K562 (cell line): ENCODE data around the gene TAOK2. TPM values are rescaled to one million over a fixed set of nuclear protein-coding genes. Genes with fewer than 3 reads are reported as not detected.

Experiments used
- ATAC-seq: fragments of 200-7000 bp; cut with Tn5 transposase; 3 replicates; pipeline ENCODE4 v1.9.1; 2020; ENCODE audit warnings: moderate library complexity
- BruUV-seq: library from RNA; stranded (reverse); fragments of 400-500 nt; replicated peaks from 2 replicates; lab custom pipeline; 2021; lab: Mats Ljungman, UMichigan
- CTCF ChIA-PET: fragments of 300-600 bp; formaldehyde crosslinking; extraction: SDS; loops from one replicate; lab custom pipeline; 2021; ENCODE audit warnings: low intra/inter-chr PET ratio; lab: Yijun Ruan, JAX
- POLR2A ChIA-PET: fragments of 300-600, 350-650 bp; sonication (Branson Sonifier 250); formaldehyde crosslinking; extraction: SDS; loops from one replicate; lab custom pipeline; 2021; ENCODE audit warnings: antibody characterized with exemption, inconsistent platforms; lab: Yijun Ruan, JAX
- DNase-seq, 4 experiments: peaks; one replicate each; pipeline versions ENCODE4 v3.0.0 to v3.0.0-alpha.2; 2011 to 2018; ENCODE audit warnings: low spot score in 3 of 4, mixed read lengths in 3 of 4; ENCODE audit errors: extremely low read depth in 1 of 4
- FAIRE-seq: peaks from 2 replicates; lab custom pipeline; 2011; peaks lifted over from hg19 to GRCh38; lab: Jason Lieb, UNC
- H2AFZ ChIP-seq: 2 replicates; pipeline ENCODE4 v1.6.0; 2011; ENCODE audit warnings: low read depth, low read length, control low read depth, inconsistent platforms
- H3K27ac ChIP-seq: fragments of 200-600 bp; 3 replicates; pipeline ENCODE4 v1.8.0; 2011; ENCODE audit warnings: low read depth, mild to moderate bottlenecking, control low read depth, inconsistent platforms, low read length, moderate library complexity, mixed read lengths; ENCODE audit errors: extremely low read depth
- H3K27me3 ChIP-seq, 2 experiments: fragments of 300-600 bp in 1 of 2; 2 replicates in 1 of 2; 3 replicates in 1 of 2; pipeline versions ENCODE4 v1.6.0 to v1.8.0; 2011; ENCODE audit warnings: inconsistent platforms in 2 of 2, low read length in 2 of 2, mild to moderate bottlenecking in 1 of 2, mixed read lengths in 1 of 2, moderate library complexity in 1 of 2; ENCODE audit not compliant: control insufficient read depth in 2 of 2, insufficient read depth in 2 of 2
- H3K36me3 ChIP-seq: fragments of 300-600 bp; 3 replicates; pipeline ENCODE4 v1.8.0; 2011; ENCODE audit warnings: mild to moderate bottlenecking, low read length, inconsistent platforms; ENCODE audit not compliant: control insufficient read depth, insufficient read depth
- H3K4me1 ChIP-seq, 2 experiments: fragments of 200-600 bp in 1 of 2; replicated peaks in 1 of 2; 2 replicates in 1 of 2; 3 replicates in 1 of 2; pipeline versions ENCODE4 v1.5.1 to v1.8.0; 2011; ENCODE audit warnings: inconsistent platforms in 2 of 2, low read length in 2 of 2, mild to moderate bottlenecking in 1 of 2, mixed read lengths in 1 of 2, moderate library complexity in 1 of 2; ENCODE audit not compliant: control insufficient read depth in 2 of 2, insufficient read depth in 2 of 2
- H3K4me2 ChIP-seq: 2 replicates; pipeline ENCODE4 v1.6.1; 2011; ENCODE audit warnings: low read length, control low read depth, inconsistent platforms, mixed read lengths; ENCODE audit not compliant: insufficient read depth
- H3K4me3 ChIP-seq: fragments of 200-600 bp; sonication (generic), shearing (Covaris generic); 2 replicates; pipeline ENCODE4 v1.5.1; 2016; ENCODE audit warnings: control low read depth, inconsistent platforms
- H3K79me2 ChIP-seq: fragments of 200-600 bp; 3 replicates; pipeline ENCODE4 v1.8.0; 2011; ENCODE audit warnings: low read length, inconsistent platforms; ENCODE audit not compliant: control insufficient read depth, insufficient read depth
- H3K9ac ChIP-seq, 2 experiments: 2 replicates each; pipeline versions ENCODE4 v1.6.0 to v1.6.1; 2011; ENCODE audit warnings: low read depth in 2 of 2, low read length in 2 of 2, control low read depth in 1 of 2, inconsistent platforms in 1 of 2, mild to moderate bottlenecking in 1 of 2, mixed read lengths in 1 of 2; ENCODE audit not compliant: insufficient read depth in 1 of 2
- H3K9me1 ChIP-seq: one replicate; pipeline ENCODE4 v1.6.0; 2011; ENCODE audit warnings: inconsistent platforms, mild to moderate bottlenecking, low read length, moderate library complexity; ENCODE audit not compliant: control insufficient read depth, insufficient read depth
- H3K9me3 ChIP-seq: replicated peaks from 2 replicates; pipeline ENCODE4 v1.5.1; 2011; ENCODE audit warnings: low read depth, low read length, inconsistent platforms; ENCODE audit not compliant: control insufficient read depth, insufficient read depth
- H4K20me1 ChIP-seq: replicated peaks from 2 replicates; pipeline ENCODE4 v1.6.1; 2011; ENCODE audit warnings: low read length, inconsistent platforms, mixed read lengths; ENCODE audit not compliant: control insufficient read depth, insufficient read depth
- EWSR1 ChIP-seq: fragments of 450-650 bp; IDR thresholded peaks from 2 replicates; pipeline ENCODE4 v1.6.1; 2018; ENCODE audit warnings: borderline replicate concordance, mild to moderate bottlenecking, low read depth, moderate library complexity; ENCODE audit not compliant: partially characterized antibody
- WGBS: fragments of 100-300 bp; shearing (Covaris generic); methylation state at CpG from one replicate; pipeline ENCODE4 v1.1.6; 2016; ENCODE audit warnings: low coverage, mixed read lengths; ENCODE audit not compliant: insufficient coverage; ENCODE audit errors: missing lambda C conversion rate; 5-methylcytosine and 5-hydroxymethylcytosine counted together
- in situ Hi-C: fragments of 300-500 bp; cut with MboI; formaldehyde crosslinking; loops from 4 replicates; pipeline ENCODE4 v1.15.0; 2018; ENCODE audit warnings: inconsistent platforms, mixed read lengths
- intact Hi-C: fragments of 100-400 bp; cut with micrococcal nuclease; formaldehyde crosslinking; loops from 2 replicates; pipeline ENCODE4 v1.14.2; 2022
- polyA plus RNA-seq, 8 experiments: library from polyadenylated mRNA; depleted of rRNA in 4 of 8; stranded (reverse) in 5 of 8; unstranded in 3 of 8; fragments of >200 nt; fragmentation: Nextera tagmentation in 2 of 8; fragmentation: Illumina TruSeq in 1 of 8; extraction: Ambion mirVana in 2 of 8; extraction: Trizol in 1 of 8; gene quantifications; 2 replicates each; pipeline versions ENCODE4 v1.2.1 to v1.2.3, GENCODE V29; 2011 to 2014; ENCODE audit warnings: inconsistent platforms in 1 of 8, missing spikeins in 1 of 8
- total RNA-seq, 7 experiments: library from RNA; depleted of rRNA in 6 of 7; stranded (reverse); fragments of >200 nt in 6 of 7; fragmentation: Illumina TruSeq in 2 of 7; extraction: Trizol in 2 of 7; gene quantifications; 2 replicates each; pipeline versions ENCODE4 v1.2.1 to v1.2.3, GENCODE V29; 2011 to 2021; ENCODE audit warnings: low replicate concordance in 1 of 7
- TF ChIP-seq, protein P1 (sequence below): sonication (generic); formaldehyde crosslinking; IDR thresholded peaks from 2 replicates; pipeline ENCODE4 v1.4.0; 2020; ENCODE audit warnings: mild to moderate bottlenecking, missing genetic modification reagents

TAOK2 gene
- total and polyA plus RNA-seq, 9 of the 15 experiments (the other 6 are each of a cell fraction or from before 2014, with no cell fraction given), result 0.10 to 41.8 (median 13.7) TPM

DNA sequence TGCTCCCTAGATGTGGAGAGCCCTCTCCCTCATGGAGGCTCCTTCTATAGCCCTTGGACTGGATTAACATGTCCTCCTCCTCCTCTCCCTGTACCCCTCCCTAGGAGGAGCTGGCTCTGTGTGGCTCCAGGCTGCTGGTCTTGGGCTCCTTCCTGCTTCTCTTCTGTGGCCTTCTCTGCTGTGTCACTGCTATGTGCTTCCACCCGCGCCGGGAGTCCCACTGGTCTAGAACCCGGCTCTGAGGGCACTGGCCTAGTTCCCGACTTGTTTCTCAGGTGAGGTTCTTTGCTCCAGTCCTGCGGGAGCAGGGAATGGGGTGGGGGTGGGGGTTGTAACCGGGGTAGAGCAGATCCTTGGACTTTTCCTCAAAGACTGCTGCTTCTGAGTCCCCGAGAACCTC lies 2.4 kb upstream of the TAOK2 start (continued):
- TF ChIP-seq, protein P1, sequence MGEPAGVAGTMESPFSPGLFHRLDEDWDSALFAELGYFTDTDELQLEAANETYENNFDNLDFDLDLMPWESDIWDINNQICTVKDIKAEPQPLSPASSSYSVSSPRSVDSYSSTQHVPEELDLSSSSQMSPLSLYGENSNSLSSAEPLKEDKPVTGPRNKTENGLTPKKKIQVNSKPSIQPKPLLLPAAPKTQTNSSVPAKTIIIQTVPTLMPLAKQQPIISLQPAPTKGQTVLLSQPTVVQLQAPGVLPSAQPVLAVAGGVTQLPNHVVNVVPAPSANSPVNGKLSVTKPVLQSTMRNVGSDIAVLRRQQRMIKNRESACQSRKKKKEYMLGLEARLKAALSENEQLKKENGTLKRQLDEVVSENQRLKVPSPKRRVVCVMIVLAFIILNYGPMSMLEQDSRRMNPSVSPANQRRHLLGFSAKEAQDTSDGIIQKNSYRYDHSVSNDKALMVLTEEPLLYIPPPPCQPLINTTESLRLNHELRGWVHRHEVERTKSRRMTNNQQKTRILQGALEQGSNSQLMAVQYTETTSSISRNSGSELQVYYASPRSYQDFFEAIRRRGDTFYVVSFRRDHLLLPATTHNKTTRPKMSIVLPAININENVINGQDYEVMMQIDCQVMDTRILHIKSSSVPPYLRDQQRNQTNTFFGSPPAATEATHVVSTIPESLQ, result no peak

DNA sequence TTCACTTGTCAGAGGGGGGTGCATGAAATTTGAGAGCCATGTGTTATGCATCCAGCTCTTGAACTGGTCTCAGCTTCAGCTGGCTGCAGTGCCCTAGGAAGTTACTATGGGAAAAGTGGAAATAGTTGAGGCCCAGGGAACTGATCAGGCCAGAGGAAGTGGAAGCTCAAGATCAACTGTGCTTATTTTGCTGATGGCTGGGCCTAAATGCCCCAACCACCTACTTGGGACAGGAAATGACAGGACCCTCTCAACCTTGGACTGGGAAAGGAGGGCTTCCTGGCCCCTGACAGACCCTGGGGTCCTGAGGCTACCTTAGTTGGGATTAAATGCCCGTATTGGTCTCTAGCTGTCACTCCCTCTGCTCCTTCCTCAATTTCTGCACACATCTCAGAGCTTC lies 1.2 kb upstream of the TAOK2 start:
- intact Hi-C loops, result no loop called here
- no TSS peak for BruUV-seq
- no peak overlapping the region for H3K4me2 ChIP-seq
- in situ Hi-C loops, result no loop called here
- no peak overlapping the region; the same call in 1 of the 2 replicates for H2AFZ ChIP-seq
- H3K27ac ChIP-seq, result peak overlapping the region; percentile 65; the same call in 1 of the 3 replicates
- ChIA-PET POLR2A (interaction anchor here (1.3 to 2.9 kb wide), 3 partner anchors 10 to 65 kb away, joined by 3 to 18 read pairs (median 9); partner anchors contain the start of gene TMEM219), CTCF (no interaction called here)
- TF ChIP-seq EWSR1, result no peak
- FAIRE-seq, result no peak
- WGBS, result 100% methylated on average over 1 of the region's 1 CpG
- H4K20me1 ChIP-seq, result peaks cover 23% of the 10 kb centered on the region
- H3K27me3 ChIP-seq, result no peaks in the 10 kb centered on the region
- no peak for ATAC-seq
- H3K9me1 ChIP-seq, result peaks cover 3% of the 10 kb centered on the region
- peaks cover 40% of the 10 kb centered on the region for H3K36me3 ChIP-seq
- H3K4me3 ChIP-seq, result no peak overlapping the region
- no peak overlapping the region for H3K9ac ChIP-seq
- H3K9me3 ChIP-seq, result no peaks in the 10 kb centered on the region; the same call in 1 of the 2 replicates
- peaks cover 36% of the 10 kb centered on the region for H3K79me2 ChIP-seq
- peaks cover 26 to 30% of the 10 kb centered on the region in 2 experiments; a peak in 4 of 5 replicates for H3K4me1 ChIP-seq
- DNase-seq, result no peak
